Kidney capillary endothelial cell (primary cell): ENCODE results near the gene EFCC1.

Experiments used
- DNase-seq: peaks from one replicate; pipeline ENCODE4 v3.0.0-alpha.2; 2018; ENCODE audit warnings: low spot score

Gene EFCC1

GRCh38 chr3:129001101-129001805 lies at the start of gene EFCC1:
TSS of gene EFCC1 (plus strand) at chr3:129001304. CDS start at chr3:129001629, 325 bp downstream.
- DNase-seq = peak; percentile 26

GRCh38 chr3:128956440-128956839 lies 44.7 kb upstream of the EFCC1 start:
- no peak for DNase-seq

GRCh38 chr3:128965280-128965679 lies 35.8 kb upstream of the EFCC1 start:
- DNase-seq = no peak

GRCh38 chr3:128965818-128966217 lies 35.3 kb upstream of the EFCC1 start:
- DNase-seq = no peak

- DNase-seq = no peak
Observed at GRCh38 chr3:128967748-128968355, 33.3 kb upstream of the EFCC1 start.

- peak; percentile 59 for DNase-seq
Observed at GRCh38 chr3:128969993-128970739, 30.9 kb upstream of the EFCC1 start.

- DNase-seq = peak; percentile 19
Observed at GRCh38 chr3:128970740-128971047, 30.4 kb upstream of the EFCC1 start.

- no peak for DNase-seq
Observed at GRCh38 chr3:128971421-128972100, 29.5 kb upstream of the EFCC1 start.

- no peak for DNase-seq
Observed at GRCh38 chr3:128973988-128974564, 27.0 kb upstream of the EFCC1 start.

GRCh38 chr3:128975276-128975675 lies 25.8 kb upstream of the EFCC1 start:
- DNase-seq = no peak

GRCh38 chr3:128983293-128984069 lies 17.6 kb upstream of the EFCC1 start:
- no peak for DNase-seq

GRCh38 chr3:128984596-128984995 lies 16.5 kb upstream of the EFCC1 start:
- no peak for DNase-seq

GRCh38 chr3:128987302-128988100 lies 13.6 kb upstream of the EFCC1 start:
- no peak for DNase-seq

GRCh38 chr3:128988286-128988685 lies 12.8 kb upstream of the EFCC1 start:
- DNase-seq = no peak

GRCh38 chr3:128991355-128991895 lies 9.7 kb upstream of the EFCC1 start:
- no peak for DNase-seq

- no peak for DNase-seq
Observed at GRCh38 chr3:128992926-128993460, 8.1 kb upstream of the EFCC1 start.

- DNase-seq = no peak
Observed at GRCh38 chr3:128993461-128994172, 7.5 kb upstream of the EFCC1 start, which contains the start of gene CFAP92. TSS of gene CFAP92 (minus strand) at chr3:128994076. CDS start at chr3:128993304, 772 bp downstream.

GRCh38 chr3:128994173-128994512 lies 7.0 kb upstream of the EFCC1 start:
- DNase-seq = peak; percentile 44
